Karpas-422 (cell line): ENCODE data around the gene CSNK2A1. TPM values are rescaled to one million over a fixed set of nuclear protein-coding genes. Genes with fewer than 3 reads are reported as not detected.
A peak's percentile ranks its signal among the peaks of the same experiment; 100 is the strongest.

Source experiments
- DNase-seq: peaks from one replicate; pipeline ENCODE4 v3.0.0-alpha.2; 2015
- H2AFZ ChIP-seq: fragments of 200-600 bp; sonication (generic); 2 replicates; pipeline ENCODE4 v1.6.1; 2014; ENCODE audit warnings: antibody characterized with exemption, low read length, mixed read lengths
- H3K27ac ChIP-seq: fragments of 200-600 bp; sonication (generic); 2 replicates; pipeline ENCODE4 v1.5.1; 2014; ENCODE audit warnings: mild to moderate bottlenecking, low read length, moderate library complexity
- H3K27me3 ChIP-seq: fragments of 200-600 bp; sonication (generic); 2 replicates; pipeline ENCODE4 v1.6.1; 2014; ENCODE audit warnings: low read length, mixed read lengths
- H3K36me3 ChIP-seq: fragments of 200-600 bp; sonication (generic); 2 replicates; pipeline ENCODE4 v1.6.1; 2014; ENCODE audit warnings: low read length, mixed read lengths; ENCODE audit not compliant: insufficient read depth
- H3K4me1 ChIP-seq: fragments of 200-600 bp; sonication (generic); 2 replicates; pipeline ENCODE4 v1.6.1; 2014; ENCODE audit warnings: mild to moderate bottlenecking, low read length, mixed read lengths
- H3K4me2 ChIP-seq: fragments of 200-600 bp; sonication (generic); 2 replicates; pipeline ENCODE4 v1.6.1; 2014; ENCODE audit warnings: low read length, low read depth, mild to moderate bottlenecking; ENCODE audit not compliant: poor library complexity, severe bottlenecking
- H3K4me3 ChIP-seq: fragments of 200-600 bp; sonication (generic); 2 replicates; pipeline ENCODE4 v1.5.1; 2014; ENCODE audit warnings: mild to moderate bottlenecking, antibody characterized with exemption, low read length, mixed read lengths
- H3K79me2 ChIP-seq: fragments of 200-600 bp; sonication (generic); 2 replicates; pipeline ENCODE4 v1.6.1; 2014; ENCODE audit warnings: mild to moderate bottlenecking, low read length, mixed read lengths
- H3K9ac ChIP-seq: fragments of 200-600 bp; sonication (generic); 2 replicates; pipeline ENCODE4 v1.6.0; 2014; ENCODE audit warnings: low read length
- H3K9me2 ChIP-seq: fragments of 200-600 bp; sonication (generic), shearing (Covaris generic); replicated peaks from 2 replicates; pipeline ENCODE4 v1.6.0; 2014; ENCODE audit warnings: mild to moderate bottlenecking, low read length, moderate library complexity; ENCODE audit not compliant: insufficient read depth
- H3K9me3 ChIP-seq: fragments of 300-700, 200-600 bp; sonication (generic); 2 replicates; pipeline ENCODE4 v1.6.1; 2014; ENCODE audit warnings: low read length, mixed read lengths
- H4K20me1 ChIP-seq: fragments of 200-600 bp; sonication (generic); 2 replicates; pipeline ENCODE4 v1.6.1; 2014; ENCODE audit warnings: mild to moderate bottlenecking, antibody characterized with exemption, low read length, low read depth; ENCODE audit not compliant: insufficient read depth
- total RNA-seq: library from RNA; depleted of rRNA; stranded (reverse); fragments of >200 nt; shearing (Covaris generic); gene quantifications from 2 replicates; pipeline ENCODE4 v1.2.3, GENCODE V29; 2014; ENCODE audit warnings: low replicate concordance

Gene CSNK2A1
- total RNA-seq, 1 experiment from 2014 or later, result 148 TPM

DNA sequence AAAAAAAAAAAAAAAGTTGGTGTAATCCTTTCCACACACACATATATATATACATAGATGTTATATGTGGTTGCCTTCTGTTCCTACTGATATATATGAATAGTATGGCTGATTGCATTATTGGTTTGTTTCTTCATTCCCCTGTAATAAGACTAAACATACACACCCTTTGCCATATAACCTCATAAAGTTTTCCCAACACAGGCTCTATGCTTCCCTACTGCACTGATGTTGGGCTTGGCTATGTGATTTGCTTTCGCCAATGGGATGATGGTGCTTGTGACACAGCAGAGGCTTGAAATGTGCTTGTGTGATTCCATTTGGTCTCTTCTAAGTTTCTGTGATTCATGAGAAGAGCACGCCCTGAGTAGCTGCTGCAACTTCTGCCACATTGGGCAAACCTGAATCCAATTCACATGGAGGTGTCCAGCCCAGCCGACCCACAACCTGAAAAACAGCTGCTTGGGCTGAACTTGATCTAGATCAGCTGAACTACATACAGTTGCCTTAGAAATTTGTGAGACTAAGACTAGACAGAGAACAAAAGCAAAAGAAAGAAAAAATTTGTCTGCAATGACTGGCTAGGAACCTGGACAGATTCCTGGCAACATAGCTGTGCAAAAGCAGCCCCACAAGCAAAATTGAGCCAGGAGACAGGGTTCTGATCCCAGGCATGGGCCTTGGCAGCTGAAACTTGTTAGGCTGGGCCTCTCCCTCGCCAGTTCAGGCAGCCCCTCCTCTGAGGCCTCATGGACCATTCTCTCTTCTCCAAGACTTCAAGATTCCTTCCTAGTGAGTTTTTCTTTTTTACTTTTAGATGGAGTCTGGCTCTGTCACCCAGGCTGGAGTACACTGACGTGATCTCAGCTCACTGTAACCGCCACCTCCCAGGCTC lies 67.9 kb downstream of the CSNK2A1 start:
- no peak overlapping the region for H3K4me3 ChIP-seq
- no peaks in the 10 kb centered on the region for H3K4me1 ChIP-seq
- H3K9me3 ChIP-seq, result no peaks in the 10 kb centered on the region
- no peaks in the 10 kb centered on the region for H3K9me2 ChIP-seq
- H3K79me2 ChIP-seq, result no peaks in the 10 kb centered on the region
- peaks cover 25% of the 10 kb centered on the region for H3K36me3 ChIP-seq
- DNase-seq, result no peak
- H2AFZ ChIP-seq, result no peak overlapping the region
- H3K9ac ChIP-seq, result no peak overlapping the region
- no peaks in the 10 kb centered on the region for H3K27me3 ChIP-seq
- H4K20me1 ChIP-seq, result 0 out of 2 replicates have a peak, but pooled peaks cover 4% of the 10 kb centered on the region
- H3K4me2 ChIP-seq, result no peak overlapping the region
- H3K27ac ChIP-seq, result no peak overlapping the region

DNA sequence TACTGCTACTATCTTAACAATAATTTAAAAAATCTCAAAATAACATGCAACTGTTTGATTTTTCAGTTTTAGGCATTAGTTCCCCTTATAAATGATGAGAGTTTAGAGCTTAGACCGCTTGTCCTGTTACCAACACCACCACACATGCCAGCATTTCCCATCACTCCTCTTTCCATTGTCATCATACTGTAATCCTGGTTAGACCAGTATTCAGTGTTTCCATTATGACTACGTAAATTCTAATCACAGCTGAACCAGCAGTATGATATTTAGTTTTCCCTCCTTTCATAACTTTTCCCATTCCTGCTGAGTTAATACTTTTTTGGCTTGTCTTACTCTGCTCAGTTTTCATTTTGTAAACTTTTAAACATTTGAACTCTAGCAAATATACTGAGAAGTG lies 69.0 kb downstream of the CSNK2A1 start:
- Histone ChIP-seq H3K9me3 (no peaks in the 10 kb centered on the region), H3K4me1 (no peaks in the 10 kb centered on the region), H3K79me2 (no peaks in the 10 kb centered on the region), H4K20me1 (0 out of 2 replicates have a peak, but pooled peaks cover 4% of the 10 kb centered on the region), H3K27me3 (no peaks in the 10 kb centered on the region), H3K36me3 (peaks cover 25% of the 10 kb centered on the region), H3K27ac (no peak overlapping the region), H2AFZ (no peak overlapping the region), H3K4me3 (no peak overlapping the region), H3K4me2 (no peak overlapping the region), H3K9ac (no peak overlapping the region), H3K9me2 (no peaks in the 10 kb centered on the region)
- DNase-seq, result no peak

DNA sequence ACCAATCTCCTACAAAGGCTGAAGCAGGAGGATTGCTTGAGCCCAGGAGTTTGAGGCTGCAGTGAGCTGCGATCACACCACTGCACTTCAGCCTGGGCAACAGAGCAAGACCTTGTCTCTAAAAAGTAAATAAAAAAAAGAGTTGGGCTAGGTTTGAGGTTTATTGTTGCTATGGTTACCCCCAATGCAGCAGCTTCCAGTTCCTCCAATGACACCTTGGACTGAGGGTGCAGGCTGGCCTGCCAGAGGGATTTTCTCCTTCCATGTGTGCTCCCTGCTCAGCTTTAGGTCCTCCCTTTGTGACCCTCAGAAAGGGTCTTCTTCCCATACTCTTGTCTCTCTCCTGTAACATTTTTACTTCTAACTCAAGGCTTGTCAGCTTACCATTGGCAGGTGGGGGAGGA lies 70.7 kb downstream of the CSNK2A1 start:
- no peak overlapping the region for H3K4me3 ChIP-seq
- H4K20me1 ChIP-seq, result no peaks in the 10 kb centered on the region
- H3K4me2 ChIP-seq, result no peak overlapping the region
- no peak for DNase-seq
- no peak overlapping the region for H3K9ac ChIP-seq
- no peaks in the 10 kb centered on the region for H3K9me2 ChIP-seq
- H3K27me3 ChIP-seq, result no peaks in the 10 kb centered on the region
- H3K4me1 ChIP-seq, result no peaks in the 10 kb centered on the region
- H3K79me2 ChIP-seq, result no peaks in the 10 kb centered on the region
- peaks cover 20% of the 10 kb centered on the region for H3K36me3 ChIP-seq
- H3K27ac ChIP-seq, result no peak overlapping the region
- no peak overlapping the region for H2AFZ ChIP-seq
- H3K9me3 ChIP-seq, result no peaks in the 10 kb centered on the region

DNA sequence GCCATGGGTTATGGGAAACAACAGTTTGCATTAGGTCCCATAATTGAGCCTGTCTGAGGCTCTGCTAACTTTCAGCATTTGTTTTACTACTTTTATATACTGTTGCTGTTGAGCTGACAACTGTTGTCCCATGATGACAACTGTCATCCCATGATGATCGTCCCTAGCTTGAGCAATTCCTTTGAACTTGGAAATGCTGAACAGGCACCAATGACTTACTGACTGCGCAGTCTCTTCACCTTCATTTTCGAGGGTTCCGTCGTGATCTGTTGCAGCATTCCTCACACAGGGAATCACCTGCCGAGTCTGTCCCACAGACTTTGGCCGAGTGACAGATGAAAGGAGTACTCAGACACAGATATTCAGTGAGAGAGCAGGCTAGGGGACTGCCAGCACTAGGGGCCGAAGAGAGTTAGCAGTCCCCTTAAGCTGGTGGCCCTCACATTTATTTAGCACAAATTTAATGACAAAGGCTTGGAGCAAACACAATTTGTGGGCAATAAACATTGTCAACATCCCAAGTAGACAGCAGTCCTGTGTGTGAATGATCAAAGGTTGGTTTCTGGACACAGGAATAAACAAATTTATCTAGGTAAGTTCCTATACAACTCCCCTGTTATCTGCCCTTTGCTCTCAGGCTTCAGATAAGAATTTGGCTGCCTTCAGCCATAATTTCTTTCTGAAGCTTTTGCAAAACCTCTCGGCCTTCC lies 71.3 kb downstream of the CSNK2A1 start:
- H3K36me3 ChIP-seq, result peaks cover 14% of the 10 kb centered on the region
- H3K27ac ChIP-seq, result no peak overlapping the region
- no peak overlapping the region for H3K4me3 ChIP-seq
- H3K4me2 ChIP-seq, result no peak overlapping the region
- H3K9ac ChIP-seq, result no peak overlapping the region
- H3K9me2 ChIP-seq, result no peaks in the 10 kb centered on the region
- H3K79me2 ChIP-seq, result no peaks in the 10 kb centered on the region
- no peaks in the 10 kb centered on the region for H3K27me3 ChIP-seq
- H3K9me3 ChIP-seq, result no peaks in the 10 kb centered on the region
- H4K20me1 ChIP-seq, result no peaks in the 10 kb centered on the region
- no peaks in the 10 kb centered on the region for H3K4me1 ChIP-seq
- DNase-seq, result no peak
- H2AFZ ChIP-seq, result no peak overlapping the region

DNA sequence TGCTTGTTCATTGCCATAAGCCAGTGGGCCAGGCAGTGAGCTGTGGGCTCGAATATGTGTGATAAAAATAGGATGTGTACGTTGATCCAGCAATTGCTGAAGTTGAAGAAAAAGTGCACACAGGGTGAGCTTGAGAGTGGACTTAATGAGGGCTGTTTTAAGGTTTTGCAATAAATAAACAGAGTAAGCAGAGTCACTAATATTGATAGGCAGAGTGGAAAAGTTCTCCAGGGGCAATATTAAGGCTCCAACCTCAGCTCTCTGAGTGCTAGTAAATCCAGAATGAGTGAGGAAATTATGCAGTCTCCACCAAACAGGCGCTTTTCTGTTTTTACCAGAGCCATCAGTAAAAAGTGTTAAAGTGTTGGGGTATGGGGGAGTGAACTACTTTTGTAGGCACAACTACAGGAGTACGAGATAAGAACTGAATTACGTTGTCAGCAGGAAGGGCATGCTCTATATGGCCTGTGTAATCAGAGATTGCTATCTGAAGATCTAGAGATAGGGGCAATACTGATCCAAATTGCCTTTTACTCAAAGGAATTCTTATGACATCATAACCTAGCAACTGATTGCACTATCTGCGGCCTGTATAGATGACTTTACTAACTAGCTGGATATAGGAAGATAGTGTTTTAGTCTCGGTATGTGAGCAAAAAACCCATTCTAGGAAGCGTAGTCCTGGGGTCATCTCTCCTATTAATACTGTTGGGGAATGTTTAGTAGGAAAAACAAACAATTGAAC lies 73.7 kb downstream of the CSNK2A1 start:
- H3K9me2 ChIP-seq, result no peaks in the 10 kb centered on the region
- no peak overlapping the region for H3K4me3 ChIP-seq
- H3K79me2 ChIP-seq, result no peaks in the 10 kb centered on the region
- H3K27ac ChIP-seq, result no peak overlapping the region
- H3K4me1 ChIP-seq, result no peaks in the 10 kb centered on the region
- no peaks in the 10 kb centered on the region for H4K20me1 ChIP-seq
- no peak overlapping the region for H3K9ac ChIP-seq
- DNase-seq, result no peak
- H3K27me3 ChIP-seq, result no peaks in the 10 kb centered on the region
- no peaks in the 10 kb centered on the region for H3K9me3 ChIP-seq
- no peak overlapping the region for H3K4me2 ChIP-seq
- no peak overlapping the region for H2AFZ ChIP-seq
- H3K36me3 ChIP-seq, result 0 out of 2 replicates have a peak, but pooled peaks cover 4% of the 10 kb centered on the region

DNA sequence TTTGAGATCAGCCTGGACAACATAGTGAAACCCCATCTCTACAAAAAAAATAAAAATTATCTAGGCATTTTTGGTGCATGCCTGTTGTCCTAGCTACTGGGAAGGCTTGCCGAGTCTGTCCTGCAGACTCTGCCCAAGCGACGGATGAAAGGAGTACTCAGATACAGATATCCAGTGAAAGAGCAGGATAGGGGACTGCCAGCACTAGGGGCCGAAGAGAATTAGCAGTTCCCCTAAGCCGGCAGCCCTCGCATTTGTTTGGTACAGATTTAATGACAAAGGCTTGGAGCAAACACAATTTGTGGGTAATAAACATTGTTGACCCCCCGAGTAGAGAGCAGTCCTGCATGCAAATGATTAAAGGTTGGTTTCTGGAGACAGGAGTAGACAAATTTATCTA lies 75.8 kb downstream of the CSNK2A1 start:
- no peak overlapping the region for H3K27ac ChIP-seq
- peaks cover 5% of the 10 kb centered on the region for H3K4me1 ChIP-seq
- H3K4me2 ChIP-seq, result no peak overlapping the region
- no peak overlapping the region for H2AFZ ChIP-seq
- H3K4me3 ChIP-seq, result no peak overlapping the region
- H3K9ac ChIP-seq, result no peak overlapping the region
- H3K36me3 ChIP-seq, result no peaks in the 10 kb centered on the region
- no peaks in the 10 kb centered on the region for H3K9me3 ChIP-seq
- H3K9me2 ChIP-seq, result no peaks in the 10 kb centered on the region
- no peak for DNase-seq
- no peaks in the 10 kb centered on the region for H3K79me2 ChIP-seq
- H3K27me3 ChIP-seq, result no peaks in the 10 kb centered on the region
- H4K20me1 ChIP-seq, result no peaks in the 10 kb centered on the region

DNA sequence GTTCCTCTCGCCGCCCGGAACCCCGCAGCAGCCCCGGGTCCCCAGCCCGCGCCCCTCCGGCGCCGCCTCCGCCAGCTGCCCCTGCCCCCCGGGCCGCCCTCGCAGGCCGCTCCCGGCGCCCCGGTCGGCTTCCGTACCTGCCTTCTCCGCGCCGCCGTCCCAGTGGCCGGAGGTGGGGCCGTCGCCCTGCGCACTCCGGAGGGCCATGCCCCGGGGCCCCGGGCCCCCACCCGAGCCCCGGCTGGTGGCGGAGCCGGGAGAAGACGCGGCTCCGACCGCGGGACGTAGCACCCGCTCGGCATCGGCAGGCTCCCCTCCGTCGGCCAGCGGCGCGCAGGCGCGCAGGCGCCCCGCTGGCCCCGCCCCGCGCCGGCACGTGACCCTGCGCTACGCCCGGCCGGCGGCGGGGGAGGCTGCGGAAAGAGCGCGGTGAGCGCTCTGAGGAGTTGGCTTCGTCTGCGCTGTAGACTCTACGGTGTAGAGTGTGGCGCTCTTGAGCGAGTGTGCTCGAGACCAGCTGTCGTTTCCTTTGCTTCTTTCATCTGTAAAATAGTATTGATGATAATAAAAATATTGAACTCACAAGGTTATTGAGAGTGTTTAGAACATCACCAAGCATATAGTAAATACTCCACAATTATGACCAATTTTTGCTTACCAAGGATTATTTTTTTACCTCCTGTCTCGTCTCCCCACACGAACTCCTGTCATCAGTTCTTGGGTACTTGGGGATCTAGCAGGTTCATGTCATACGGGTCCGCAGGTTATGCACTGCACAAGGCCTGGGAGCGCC lies 81.2 kb downstream of the CSNK2A1 start, which contains the start of gene TBC1D20:
Gene TBC1D20, minus strand, starts transcription at position 335 of the 793 bp plus-strand sequence. Its CDS starts 128 bp downstream, at position 207.
- Histone ChIP-seq H2AFZ (peak within 1 kb of the TSS; percentile 78), H3K27ac (peak within 1 kb of the TSS; percentile 40), H3K4me2 (peak within 1 kb of the TSS; percentile 89), H3K9me3 (no peaks in the 10 kb centered on the region), H3K9me2 (no peaks in the 10 kb centered on the region), H3K27me3 (no peaks in the 10 kb centered on the region), H3K4me3 (peak within 1 kb of the TSS; percentile 71), H4K20me1 (peaks cover 4% of the 10 kb centered on the region; the same call in 1 of the 2 replicates), H3K79me2 (peaks cover 47% of the 10 kb centered on the region), H3K9ac (peak within 1 kb of the TSS; percentile 91), H3K36me3 (no peaks in the 10 kb centered on the region), H3K4me1 (peaks cover 28% of the 10 kb centered on the region)
- peak; percentile 96 for DNase-seq
